Kidney (tissue), 14 donors: ENCODE measurements around the gene FBXO11. TPM values are rescaled to one million over a fixed set of nuclear protein-coding genes. Genes with fewer than 3 reads are reported as not detected.

Experiments
- DNase-seq, 5 donors: peaks; one replicate each; pipeline ENCODE4 v3.0.0-alpha.2; 2013 to 2020
- FAIRE-seq: peaks from 2 replicates; lab custom pipeline; 2012; peaks lifted over from hg19 to GRCh38; lab: Jason Lieb, UNC
- H3K27ac ChIP-seq, 2 donors: one replicate each; pipeline ENCODE4 v1.7.0; 2013; ENCODE audit warnings: low read depth in 2 of 2, low read length in 2 of 2, inconsistent platforms in 1 of 2
- H3K27me3 ChIP-seq: one replicate; pipeline ENCODE4 v1.7.1; 2013; ENCODE audit warnings: low read length, inconsistent platforms; ENCODE audit not compliant: control insufficient read depth, insufficient read depth
- H3K36me3 ChIP-seq, 3 donors: one replicate each; pipeline versions ENCODE4 v1.7.0 to v1.7.1; 2013; ENCODE audit warnings: low read length in 3 of 3, control low read depth in 1 of 3, inconsistent platforms in 1 of 3; ENCODE audit not compliant: insufficient read depth in 3 of 3, control insufficient read depth in 2 of 3
- H3K4me1 ChIP-seq, 3 donors: one replicate each; pipeline versions ENCODE4 v1.7.0 to v1.7.1; 2013; ENCODE audit warnings: low read length in 3 of 3, inconsistent platforms in 1 of 3, low read depth in 1 of 3; ENCODE audit not compliant: control insufficient read depth in 2 of 3, insufficient read depth in 2 of 3
- H3K4me3 ChIP-seq, 3 donors: one replicate each; pipeline versions ENCODE4 v1.7.0 to v1.8.1; 2013; ENCODE audit warnings: low read length in 3 of 3, control low read depth in 1 of 3, inconsistent platforms in 1 of 3
- H3K9ac ChIP-seq, 3 donors: one replicate each; pipeline versions ENCODE4 v1.7.0 to v1.7.1; 2013; ENCODE audit warnings: low read length in 3 of 3, control low read depth in 1 of 3, inconsistent platforms in 1 of 3
- H3K9me3 ChIP-seq, 3 donors: one replicate each; pipeline versions ENCODE4 v1.7.0 to v1.7.1; 2013; ENCODE audit warnings: low read length in 3 of 3, control low read depth in 1 of 3, inconsistent platforms in 1 of 3; ENCODE audit not compliant: control insufficient read depth in 2 of 3, insufficient read depth in 1 of 3
- intact Hi-C: fragments of 100-400 bp; cut with DNase I; formaldehyde crosslinking; loops from one replicate; pipeline ENCODE4 v1.11.1; 2022
- polyA plus RNA-seq: library from polyadenylated mRNA; stranded (reverse); fragments of 350-450 nt; fragmentation: Illumina TruSeq; extraction: RNeasy Lipid Tissue Mini Kit (QIAGEN cat#74804); gene quantifications from one replicate; pipeline ENCODE4 v1.2.3, GENCODE V29; 2014; ENCODE audit warnings: low read depth, low replicate concordance; ENCODE audit not compliant: insufficient read depth
- total RNA-seq: library from RNA; stranded (reverse); fragmentation: NEBNext Ultra II Directional; extraction: Animal tissue kit (Norgen Biotek cat#: 25700); gene quantifications from one replicate; pipeline ENCODE4 v1.2.1, GENCODE V29; 2021
- TF ChIP-seq, protein P1 (sequence below): IDR thresholded peaks from 3 replicates; pipeline ENCODE4 v1.5.1; 2012; ENCODE audit warnings: mild to moderate bottlenecking, moderate library complexity, borderline replicate concordance; ENCODE audit not compliant: insufficient read depth; ENCODE audit errors: extremely low read depth
- donor health status: control.
- donor health status: control.
- donor health status: control.
- donor health status: control.
- donor health status: control.
- donor health status: DM: yes; HTN: yes; CAD: no.
- donor health status: Normal renal cell carcinoma (clear cell type).

Gene FBXO11
- total and polyA plus RNA-seq, 2 donors from 2014 or later = 21.9 to 68.7 TPM

DNA sequence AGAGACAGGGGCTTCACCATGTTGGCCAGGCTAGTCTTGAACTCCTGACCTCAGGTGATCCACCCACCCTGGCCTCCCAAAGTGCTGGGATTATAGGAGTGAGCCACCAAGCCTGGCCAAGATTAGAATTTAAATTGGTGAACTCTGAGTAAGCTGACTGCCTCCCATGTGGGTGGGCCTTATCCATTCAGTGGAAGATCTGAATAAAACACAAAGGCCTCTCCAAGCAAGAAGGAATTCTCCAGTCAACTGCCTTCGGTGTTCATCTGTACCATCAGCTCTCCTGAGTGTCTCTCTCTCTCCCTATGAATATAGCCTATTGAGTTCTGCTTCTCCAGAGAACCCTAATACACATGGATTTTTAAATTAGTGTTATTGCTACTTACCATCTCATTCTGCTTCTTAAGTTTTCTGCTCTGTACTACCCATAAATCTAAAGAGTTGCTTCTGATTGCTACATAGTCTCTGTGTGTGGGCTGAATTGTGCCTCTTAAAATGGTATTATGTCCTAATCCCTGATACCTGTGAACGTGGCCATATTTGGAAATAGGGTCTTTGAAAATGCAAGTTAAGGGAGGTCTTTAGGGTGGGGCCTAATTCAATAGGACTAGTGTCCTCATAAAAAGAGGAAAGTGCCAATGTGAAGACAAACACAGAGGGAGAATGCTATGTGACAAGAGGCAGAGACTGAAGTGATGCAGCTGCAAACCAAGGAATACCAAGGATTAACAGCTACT is 36.3 kb downstream of the FBXO11 start:
- FAIRE-seq (no peak), DNase-seq (no peak)
- H3K9ac ChIP-seq = no peak overlapping the region

DNA sequence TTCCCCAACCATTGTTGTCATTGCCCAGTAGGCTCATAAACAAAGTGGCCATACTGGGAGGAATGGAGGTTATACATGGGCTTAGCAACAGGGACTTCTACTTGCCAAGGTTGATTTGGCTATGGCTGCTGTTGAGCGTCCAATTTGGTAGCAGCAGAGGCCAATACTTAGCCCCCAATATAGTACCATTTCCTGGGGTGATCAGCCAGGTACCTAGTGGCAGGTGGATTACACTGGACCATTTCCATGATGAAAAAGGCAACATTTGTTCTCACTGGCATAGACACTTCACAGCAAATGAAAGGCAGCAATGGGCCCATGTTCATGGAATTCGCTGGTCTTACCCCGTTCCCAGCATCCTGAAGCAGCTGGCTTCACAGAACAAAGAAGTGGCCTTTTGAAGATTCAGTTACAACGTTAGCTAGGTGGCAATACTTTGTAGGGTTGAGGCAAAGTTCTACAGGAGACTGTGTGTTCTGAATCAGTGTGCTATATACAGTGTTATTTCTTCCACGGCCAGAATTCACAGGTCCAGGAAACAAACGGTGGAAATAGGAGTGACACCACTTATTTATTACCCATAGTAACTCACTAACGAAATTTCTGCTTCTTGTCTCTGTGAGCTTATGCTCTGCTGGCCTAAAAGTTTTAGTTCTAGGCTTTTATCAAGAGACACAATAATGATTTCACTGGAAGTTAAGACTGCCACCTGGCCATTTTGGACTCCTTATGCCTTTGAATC is 37.5 kb downstream of the FBXO11 start:
- no peaks in the 10 kb centered on the region for H3K36me3 ChIP-seq
- intact Hi-C loops = no loop called here
- no peak for FAIRE-seq
- TF ChIP-seq, protein P1, sequence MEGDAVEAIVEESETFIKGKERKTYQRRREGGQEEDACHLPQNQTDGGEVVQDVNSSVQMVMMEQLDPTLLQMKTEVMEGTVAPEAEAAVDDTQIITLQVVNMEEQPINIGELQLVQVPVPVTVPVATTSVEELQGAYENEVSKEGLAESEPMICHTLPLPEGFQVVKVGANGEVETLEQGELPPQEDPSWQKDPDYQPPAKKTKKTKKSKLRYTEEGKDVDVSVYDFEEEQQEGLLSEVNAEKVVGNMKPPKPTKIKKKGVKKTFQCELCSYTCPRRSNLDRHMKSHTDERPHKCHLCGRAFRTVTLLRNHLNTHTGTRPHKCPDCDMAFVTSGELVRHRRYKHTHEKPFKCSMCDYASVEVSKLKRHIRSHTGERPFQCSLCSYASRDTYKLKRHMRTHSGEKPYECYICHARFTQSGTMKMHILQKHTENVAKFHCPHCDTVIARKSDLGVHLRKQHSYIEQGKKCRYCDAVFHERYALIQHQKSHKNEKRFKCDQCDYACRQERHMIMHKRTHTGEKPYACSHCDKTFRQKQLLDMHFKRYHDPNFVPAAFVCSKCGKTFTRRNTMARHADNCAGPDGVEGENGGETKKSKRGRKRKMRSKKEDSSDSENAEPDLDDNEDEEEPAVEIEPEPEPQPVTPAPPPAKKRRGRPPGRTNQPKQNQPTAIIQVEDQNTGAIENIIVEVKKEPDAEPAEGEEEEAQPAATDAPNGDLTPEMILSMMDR = no peak
- no peaks in the 10 kb centered on the region for H3K9me3 ChIP-seq
- H3K27ac ChIP-seq = no peak overlapping the region
- peaks cover 0 to 17% (median 4%) of the 10 kb centered on the region in 3 donors for H3K4me1 ChIP-seq
- no peak overlapping the region for H3K9ac ChIP-seq
- DNase-seq = peak in 1 of 5 donors; percentile 13
- no peaks in the 10 kb centered on the region for H3K27me3 ChIP-seq
- H3K4me3 ChIP-seq = no peak overlapping the region

More for the DNA sequence above, 36.3 kb downstream of the FBXO11 start:
- Histone ChIP-seq H3K9me3 (no peaks in the 10 kb centered on the region), H3K27me3 (no peaks in the 10 kb centered on the region), H3K4me1 (peaks cover 0 to 15% (median 4%) of the 10 kb centered on the region in 3 donors), H3K4me3 (no peak overlapping the region), H3K36me3 (no peaks in the 10 kb centered on the region), H3K27ac (no peak overlapping the region)
- TF ChIP-seq, protein P1 = no peak
- intact Hi-C loops = no loop called here

DNA sequence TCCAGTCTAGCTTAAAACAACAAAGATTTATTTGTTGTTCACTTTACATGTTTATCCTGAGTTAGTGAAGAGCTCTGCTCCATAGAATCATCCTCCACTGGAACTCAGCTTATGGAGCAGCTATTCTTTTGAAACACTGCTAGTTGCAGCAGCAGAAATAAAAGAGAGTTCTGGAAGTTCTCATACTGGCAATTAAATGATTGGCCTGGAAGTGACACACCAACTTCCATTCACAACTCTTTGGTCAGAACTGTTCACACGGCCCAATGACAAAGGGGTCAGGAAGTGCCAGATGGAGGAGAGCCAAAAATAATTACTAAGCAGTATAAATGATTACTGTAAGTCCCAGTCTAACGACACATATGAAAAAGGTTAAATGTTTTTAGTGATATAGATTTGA is 39.1 kb downstream of the FBXO11 start:
- intact Hi-C loops = no loop called here
- Histone ChIP-seq H3K4me3 (no peak overlapping the region), H3K9me3 (no peaks in the 10 kb centered on the region), H3K27me3 (no peaks in the 10 kb centered on the region), H3K27ac (peak overlapping the region; percentile 20 to 72), H3K4me1 (peaks cover 0 to 17% (median 4%) of the 10 kb centered on the region in 3 donors), H3K36me3 (no peaks in the 10 kb centered on the region), H3K9ac (no peak overlapping the region)
- DNase-seq (peak in 3 of 5 donors; percentile 16 to 63 (median 42)), FAIRE-seq (peak; percentile 84)
- TF ChIP-seq, protein P1 = no peak
